ENCODE results near the gene CHRM1.
A peak's percentile ranks its signal among the peaks of the same experiment; 100 is the strongest.

Gene CHRM1

DNA sequence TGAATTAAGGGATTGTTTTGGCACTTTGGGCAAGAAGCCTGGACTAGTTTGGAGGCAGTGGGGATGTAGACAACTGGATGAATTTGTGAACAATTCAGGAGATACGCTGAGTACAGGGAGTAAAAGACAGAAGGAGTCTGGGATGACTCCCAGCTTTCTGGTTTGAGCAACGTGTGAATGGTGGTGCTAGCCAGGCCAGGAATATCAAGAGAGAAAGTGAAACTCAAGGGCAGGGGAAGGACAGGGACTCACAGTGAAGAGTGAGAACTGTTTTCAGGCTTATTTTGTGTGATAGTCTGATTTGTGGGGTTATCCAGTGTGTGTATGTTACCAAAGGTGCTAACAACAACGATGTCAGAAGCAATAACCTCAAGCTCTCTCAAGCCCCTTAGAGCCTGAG lies 15.9 kb downstream of the CHRM1 start:
- DNase-seq (ENCODE audit: low read depth in 3 of 3), result no peak

DNA sequence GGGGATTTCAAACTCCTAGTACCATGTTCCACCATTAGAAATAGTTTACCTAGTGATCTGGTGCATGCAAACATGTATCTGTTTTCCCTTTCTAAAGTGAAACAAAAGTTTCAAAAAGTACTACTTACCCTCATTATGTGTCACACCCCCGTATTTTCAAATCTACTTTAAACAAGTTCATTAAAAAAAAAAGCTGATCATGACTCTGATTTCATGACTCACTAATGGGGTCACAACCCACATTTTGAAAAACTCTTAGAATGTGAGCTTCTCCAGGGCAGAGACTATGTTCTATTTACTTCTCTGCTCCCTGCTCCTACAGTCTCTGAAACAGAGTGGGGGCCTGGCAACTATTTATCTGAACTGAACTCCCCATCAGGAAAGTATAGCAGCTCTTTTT lies 18.2 kb downstream of the CHRM1 start:
- DNase-seq (ENCODE audit: low read depth in 3 of 3), result no peak

DNA sequence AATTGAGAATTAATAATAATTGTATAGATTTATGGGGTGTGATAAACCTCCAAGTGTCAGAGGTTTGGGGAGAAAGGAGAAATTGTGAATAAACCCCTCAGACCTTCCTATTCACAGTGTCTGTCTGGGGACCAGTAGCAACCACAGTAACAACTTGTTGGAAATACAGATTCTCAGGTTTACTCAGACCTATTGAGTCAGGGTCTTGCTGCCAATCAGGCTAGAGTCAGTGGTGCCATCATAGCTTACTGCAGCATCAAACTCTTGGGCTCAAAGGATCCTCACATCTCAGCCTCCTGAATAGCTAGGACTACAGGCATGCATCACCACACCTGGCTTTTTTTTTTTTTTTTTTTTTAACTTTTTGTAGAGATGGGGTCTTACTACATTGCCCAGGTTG lies 23.1 kb downstream of the CHRM1 start:
- no peak for DNase-seq (ENCODE audit: low read depth in 3 of 3)

DNA sequence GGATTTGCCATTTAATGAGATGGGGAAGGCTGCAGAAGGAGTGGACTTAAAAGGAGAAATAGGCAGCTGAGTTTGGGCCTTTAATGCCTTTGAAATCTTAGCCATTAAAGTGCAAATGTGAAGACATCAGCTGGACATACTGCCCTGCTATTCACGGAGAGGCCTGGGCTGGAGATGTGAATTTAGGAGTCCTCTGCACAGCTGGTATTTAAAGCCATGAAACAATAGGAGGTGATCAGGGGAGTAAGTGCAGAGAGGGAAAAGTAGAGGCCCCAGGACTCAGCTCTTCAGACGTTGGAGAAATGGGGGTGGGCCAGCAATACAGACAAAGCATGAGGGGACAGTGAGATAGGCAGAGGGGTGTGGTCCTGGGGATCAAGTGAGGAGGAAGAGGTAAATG lies 23.9 kb downstream of the CHRM1 start:
- no peak for DNase-seq (ENCODE audit: low read depth in 3 of 3)

DNA sequence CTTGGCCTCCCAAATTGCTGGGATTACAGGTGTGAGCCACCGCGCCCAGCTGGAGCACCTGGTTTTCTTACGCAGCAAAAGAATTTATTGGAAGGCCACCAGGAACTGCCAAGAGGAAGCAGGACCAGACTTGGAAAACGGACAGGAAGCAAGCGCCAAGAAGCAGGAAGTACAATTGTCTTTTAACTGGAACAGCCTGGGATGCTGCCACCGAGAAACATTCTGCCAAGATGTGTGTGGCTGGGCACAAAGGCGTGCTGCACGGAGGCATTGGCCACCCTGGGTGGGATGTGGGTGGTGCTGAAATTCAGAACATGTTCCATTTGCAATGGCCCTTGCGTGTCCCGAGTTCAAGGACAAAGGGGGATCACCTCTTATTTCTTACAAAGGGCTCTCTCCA lies 25.1 kb downstream of the CHRM1 start:
- no peak for DNase-seq (ENCODE audit: low read depth in 3 of 3)

DNA sequence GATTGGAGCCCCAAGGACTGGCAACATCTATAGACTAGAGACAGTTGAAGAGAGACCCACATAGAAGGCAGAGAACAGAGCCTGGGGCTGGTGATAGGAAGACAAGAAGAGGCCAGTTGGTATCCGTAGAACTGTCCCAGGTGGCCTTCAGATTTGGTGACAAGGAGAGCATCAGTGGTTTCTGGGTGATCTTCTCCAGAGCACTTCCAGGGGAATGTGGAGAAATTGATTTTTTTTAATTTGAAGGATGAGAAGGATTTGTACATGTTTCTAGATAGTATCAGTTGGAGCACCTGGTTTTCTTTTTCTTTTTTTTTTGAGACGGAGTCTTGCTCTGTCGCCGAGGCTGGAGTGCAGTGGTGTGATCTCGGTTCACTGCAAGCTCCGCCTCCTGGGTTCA lies 25.7 kb downstream of the CHRM1 start:
- no peak for DNase-seq (ENCODE audit: low read depth in 3 of 3)

DNA sequence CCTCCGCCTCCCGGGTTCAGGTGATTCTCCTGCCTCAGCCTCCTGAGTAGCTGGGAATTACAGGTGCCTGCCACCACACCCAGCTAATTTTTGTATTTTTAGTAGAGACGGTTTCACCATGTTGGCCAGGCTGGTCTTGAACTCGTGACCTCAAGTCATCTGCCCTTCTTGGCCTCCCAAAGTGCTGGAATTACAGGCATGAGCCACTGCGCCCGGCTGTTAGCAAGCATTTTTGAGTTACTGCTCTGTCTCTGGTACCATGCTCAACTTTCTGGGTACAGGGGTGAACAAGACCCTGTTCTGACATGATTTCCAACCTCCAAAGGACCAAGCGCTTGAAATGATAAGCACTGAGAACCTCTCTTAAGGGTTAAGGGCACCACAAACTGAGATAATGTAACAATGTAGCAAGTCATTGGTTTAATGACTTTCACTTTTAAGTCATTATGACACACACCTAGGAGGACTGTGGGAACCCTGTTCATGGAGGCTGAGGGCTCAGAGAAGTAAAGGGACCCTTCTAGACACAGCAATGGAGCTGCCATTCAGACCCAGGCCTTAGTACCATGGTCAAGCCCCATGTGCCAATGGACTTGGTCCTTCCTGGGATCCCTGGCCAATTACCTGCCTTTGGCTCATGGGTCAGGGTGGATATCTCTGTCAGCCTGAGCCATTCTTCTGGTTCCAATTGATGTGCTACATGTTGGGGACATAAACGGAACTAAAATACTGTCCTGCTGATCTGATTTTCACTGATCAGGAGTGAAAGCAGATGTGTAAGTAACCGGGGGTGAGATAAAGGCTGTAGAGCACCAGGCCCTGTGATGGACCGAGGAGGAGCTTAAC lies 28.9 kb downstream of the CHRM1 start:
- DNase-seq (ENCODE audit: low read depth in 3 of 3), result no peak

DNA sequence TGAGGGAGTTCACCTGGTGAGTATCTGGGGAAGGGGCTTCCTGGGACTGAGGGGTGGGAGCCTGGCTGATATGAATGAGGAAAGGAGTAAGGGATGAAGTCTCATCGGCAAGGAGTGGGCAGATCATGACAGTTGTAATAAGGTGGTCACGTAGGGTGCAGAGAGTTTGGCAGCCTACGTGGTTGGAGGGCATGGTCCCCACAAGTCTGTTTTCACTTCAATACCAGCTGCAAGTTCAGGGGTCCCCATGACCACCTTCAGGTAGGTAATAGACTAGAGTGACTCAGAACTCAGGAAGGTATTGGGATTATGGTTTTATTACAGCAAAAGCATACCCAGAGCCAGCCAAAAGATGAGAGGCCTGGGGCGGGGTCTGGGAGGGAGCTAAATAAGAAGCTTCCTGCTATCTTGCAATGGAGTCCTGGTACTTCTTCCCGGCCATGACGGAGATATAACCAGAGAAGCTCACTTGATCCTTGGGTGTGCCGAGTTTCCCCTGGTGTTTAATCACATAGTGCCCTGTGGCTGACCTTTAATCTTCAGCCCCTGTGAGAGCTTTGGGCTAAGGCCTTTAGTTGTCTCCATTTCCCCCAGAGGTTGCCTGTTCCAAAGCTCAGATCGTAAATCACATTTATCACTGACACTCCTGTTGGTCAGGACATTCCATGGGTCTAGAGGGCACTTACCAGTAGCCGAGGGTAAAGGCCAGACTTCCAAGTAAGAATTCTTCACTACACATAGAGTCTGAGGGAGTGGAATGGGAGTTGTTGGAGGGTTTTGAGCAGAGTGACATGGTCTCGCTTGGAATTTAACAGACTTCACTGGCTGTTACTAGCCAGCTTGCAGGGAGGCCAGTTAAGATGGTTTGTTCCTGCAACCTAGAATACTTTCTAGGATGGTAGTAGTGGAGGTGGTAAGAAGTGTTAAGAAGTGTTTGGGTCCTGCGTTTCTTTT lies 31.4 kb downstream of the CHRM1 start:
- no peak for DNase-seq (ENCODE audit: low read depth in 3 of 3)

DNA sequence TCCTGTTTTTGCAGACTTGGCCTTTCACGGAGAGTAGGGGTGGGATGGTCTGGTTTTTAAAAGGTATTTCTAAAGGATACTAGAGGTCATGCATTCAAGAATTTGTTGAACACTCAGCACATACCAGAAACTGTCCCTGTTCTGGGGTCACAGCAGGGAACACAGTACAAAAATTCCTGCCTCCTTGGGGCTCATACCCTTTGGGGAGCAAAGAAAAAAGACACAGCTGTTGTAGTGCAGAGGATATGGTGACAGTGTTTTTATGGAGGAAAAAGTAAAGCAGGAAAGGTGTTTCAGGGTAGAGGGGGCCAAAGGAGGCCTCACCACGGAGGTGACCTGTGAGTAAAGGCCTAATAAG lies 32.1 kb downstream of the CHRM1 start:
- no peak for DNase-seq (ENCODE audit: low read depth in 3 of 3)

DNA sequence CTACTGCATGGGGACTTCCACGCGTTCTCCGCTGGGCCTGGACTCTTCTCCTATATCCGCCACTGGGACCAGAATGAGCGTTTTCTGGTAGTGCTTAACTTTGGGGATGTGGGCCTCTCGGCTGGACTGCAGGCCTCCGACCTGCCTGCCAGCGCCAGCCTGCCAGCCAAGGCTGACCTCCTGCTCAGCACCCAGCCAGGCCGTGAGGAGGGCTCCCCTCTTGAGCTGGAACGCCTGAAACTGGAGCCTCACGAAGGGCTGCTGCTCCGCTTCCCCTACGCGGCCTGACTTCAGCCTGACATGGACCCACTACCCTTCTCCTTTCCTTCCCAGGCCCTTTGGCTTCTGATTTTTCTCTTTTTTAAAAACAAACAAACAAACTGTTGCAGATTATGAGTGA lies 32.8 kb downstream of the CHRM1 start:
- DNase-seq (ENCODE audit: low read depth in 3 of 3), result no peak

DNA sequence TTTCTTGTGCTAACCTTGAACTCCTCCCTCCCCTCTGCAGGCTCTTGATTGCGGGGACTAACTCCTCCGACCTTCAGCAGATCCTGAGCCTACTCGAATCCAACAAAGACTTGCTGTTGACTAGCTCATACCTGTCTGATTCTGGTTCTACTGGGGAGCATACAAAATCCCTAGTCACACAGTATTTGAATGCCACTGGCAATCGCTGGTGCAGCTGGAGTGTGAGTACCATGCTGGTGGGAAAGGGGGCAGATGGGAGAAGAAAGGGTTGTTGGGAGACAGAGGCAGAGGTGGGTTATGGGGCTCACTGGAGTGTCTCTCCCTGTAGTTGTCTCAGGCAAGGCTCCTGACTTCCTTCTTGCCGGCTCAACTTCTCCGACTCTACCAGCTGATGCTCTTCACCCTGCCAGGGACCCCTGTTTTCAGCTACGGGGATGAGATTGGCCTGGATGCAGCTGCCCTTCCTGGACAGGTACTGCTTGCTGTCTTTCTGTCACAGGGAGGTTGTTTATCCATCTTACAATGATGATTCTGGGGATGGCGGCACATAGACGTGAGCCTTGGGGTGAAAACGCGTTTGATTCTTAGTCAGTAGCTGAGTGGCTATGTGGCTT lies 35.9 kb downstream of the CHRM1 start:
- DNase-seq (ENCODE audit: low read depth in 3 of 3), result no peak

DNA sequence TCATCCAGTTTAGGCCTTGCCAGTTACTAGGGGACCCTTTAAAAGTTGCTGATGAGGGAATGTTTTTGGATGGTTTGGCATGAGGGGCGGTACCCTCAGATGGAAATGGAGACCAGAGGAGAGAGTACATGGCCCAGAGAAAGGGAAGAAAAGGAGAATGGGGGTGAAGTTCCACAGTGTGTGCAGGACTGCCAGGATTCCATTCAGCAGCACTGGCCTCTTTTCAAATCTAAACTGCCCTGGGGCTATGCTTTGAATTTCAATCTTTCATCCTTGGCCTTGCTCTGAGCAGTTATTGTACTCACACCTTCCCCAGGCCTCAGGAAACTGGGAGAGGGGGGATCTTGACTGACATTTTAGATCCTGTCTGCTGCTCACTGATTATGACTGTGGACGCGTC lies 37.5 kb downstream of the CHRM1 start:
- no peak for DNase-seq (ENCODE audit: low read depth in 3 of 3)

DNA sequence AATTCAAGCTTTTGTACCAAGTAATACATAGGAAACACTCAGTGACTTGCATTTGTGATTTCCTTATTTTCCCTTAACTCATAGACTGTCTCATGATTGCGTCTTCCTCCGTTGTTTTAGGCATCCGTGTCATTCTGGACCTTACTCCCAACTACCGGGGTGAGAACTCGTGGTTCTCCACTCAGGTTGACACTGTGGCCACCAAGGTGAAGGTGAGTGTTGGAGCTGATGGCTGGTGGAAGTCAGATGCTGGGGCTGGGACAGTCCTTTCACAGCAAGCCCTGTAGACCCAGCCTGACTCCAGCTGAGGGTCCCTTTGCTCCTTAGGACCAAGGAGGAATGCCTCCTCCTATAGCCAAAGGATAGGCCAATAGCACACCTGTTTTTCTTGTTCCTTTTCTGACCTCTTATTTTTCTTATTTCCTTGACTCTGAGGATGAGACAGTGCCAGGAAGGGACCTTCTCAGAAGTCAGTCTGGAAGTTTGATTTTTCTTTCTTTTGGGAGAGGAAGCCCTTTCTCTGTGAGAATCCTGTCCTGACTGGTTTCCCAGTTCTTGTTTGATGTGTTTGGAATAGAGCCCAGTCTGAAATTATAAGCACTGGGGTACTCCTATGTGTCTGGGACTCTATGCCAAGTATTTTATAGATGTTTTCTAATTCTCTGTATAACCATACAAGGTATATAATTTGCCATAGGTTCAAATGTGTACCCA lies 38.2 kb downstream of the CHRM1 start:
- no peak for DNase-seq (ENCODE audit: low read depth in 3 of 3)

DNA sequence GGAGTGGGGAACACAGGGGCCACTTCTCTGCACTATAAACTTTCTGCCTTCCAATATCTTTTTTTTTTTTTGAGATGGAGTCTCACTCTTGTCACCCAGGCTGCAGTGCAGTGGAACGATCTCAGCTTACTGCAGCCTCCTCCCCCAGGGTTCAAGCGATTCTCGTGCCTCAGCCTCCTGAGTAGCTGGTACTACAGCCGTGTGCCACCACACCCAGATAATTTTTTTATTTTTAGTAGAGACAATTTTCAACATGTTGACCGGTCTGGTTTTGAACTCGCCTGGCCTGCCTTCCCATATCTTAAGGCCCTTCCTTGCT lies 38.8 kb downstream of the CHRM1 start:
- DNase-seq (ENCODE audit: low read depth in 3 of 3), result no peak

DNA sequence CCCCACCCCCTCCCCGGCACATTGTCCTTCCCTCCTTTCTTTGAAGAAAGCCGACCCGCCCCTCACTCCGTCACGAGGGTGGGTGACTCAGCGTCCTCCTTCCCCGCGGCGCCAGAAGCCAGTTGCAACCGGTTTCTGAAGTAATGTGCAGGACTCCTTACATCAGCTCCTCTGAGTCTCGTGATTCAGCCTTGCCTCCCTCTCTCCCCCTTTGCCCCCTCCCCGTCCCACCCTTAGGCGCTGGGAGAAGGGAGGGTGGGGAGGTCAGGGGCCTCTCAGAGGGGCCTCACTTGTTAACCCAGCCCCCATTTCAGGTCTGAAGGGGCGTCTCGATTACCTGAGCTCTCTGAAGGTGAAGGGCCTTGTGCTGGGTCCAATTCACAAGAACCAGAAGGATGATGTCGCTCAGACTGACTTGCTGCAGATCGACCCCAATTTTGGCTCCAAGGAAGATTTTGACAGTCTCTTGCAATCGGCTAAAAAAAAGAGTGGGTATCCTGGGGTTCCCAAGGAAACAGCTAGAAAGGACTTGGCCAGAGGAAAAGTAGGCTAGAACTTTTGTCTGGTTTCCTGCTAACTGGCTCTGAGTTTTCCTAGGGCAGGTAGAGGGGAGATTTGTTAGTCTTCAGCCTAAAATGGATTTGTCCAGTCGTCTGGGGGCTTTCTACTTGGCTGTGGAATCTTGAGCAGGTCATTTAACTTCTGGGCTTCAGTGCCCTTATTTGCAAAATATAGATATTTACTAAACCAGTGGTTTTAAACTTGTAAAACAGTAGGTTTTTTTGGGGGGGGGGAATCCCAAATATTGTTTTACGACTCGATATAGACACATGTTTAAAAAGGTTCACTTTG lies 39.4 kb downstream of the CHRM1 start:
- peak; percentile 85 to 92 (median 90) for DNase-seq (ENCODE audit: low read depth in 3 of 3)

DNA sequence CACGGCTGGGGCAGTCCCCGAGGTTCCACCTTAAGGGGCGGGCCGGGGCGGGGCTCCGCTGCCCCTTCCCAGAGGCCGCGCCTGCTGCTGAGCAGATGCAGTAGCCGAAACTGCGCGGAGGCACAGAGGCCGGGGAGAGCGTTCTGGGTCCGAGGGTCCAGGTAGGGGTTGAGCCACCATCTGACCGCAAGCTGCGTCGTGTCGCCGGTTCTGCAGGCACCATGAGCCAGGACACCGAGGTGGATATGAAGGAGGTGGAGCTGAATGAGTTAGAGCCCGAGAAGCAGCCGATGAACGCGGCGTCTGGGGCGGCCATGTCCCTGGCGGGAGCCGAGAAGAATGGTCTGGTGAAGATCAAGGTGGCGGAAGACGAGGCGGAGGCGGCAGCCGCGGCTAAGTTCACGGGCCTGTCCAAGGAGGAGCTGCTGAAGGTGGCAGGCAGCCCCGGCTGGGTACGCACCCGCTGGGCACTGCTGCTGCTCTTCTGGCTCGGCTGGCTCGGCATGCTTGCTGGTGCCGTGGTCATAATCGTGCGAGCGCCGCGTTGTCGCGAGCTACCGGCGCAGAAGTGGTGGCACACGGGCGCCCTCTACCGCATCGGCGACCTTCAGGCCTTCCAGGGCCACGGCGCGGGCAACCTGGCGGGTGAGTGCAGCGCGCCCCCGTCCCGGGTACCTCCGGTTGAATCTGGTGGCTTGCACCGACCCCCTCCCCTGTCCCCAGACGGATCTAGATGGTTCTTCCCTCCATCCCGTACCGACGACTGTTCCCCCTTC lies 40.2 kb downstream of the CHRM1 start, which contains the start of gene SLC3A2:
Gene SLC3A2 (plus strand): TSS at position 94 of the 776 bp plus-strand sequence. CDS start 128 bp downstream, at position 222.
- DNase-seq (ENCODE audit: low read depth in 3 of 3), result peak; percentile 76 to 86 (median 80)

DNA sequence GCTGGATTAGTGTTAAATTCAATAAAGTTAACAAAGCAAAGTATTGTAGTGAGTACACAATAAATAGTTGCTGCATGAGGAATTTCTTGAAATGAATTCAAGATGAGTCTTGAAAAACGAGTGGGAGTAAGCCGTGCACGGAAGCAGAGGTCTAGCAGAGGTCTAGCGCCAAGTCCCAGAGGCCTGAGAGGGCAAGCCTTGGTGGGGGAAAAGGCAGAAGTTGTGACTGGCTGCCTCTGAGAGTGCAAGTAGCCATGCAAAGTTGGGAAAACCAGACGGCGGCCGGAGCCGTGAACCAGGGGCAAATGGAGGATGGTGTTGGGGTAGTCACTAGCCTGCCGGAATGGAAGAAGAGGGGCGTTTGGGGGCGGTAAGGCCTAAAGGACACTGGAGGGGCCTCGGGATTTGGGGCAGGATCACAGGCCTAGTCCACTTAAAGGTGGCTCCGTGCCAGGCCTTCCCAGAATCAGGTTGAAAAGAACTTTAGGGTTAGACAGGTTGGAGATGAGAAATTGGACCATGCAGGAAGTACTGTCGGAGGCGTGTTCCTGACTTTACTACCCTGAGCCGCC lies 40.8 kb downstream of the CHRM1 start:
- DNase-seq (ENCODE audit: low read depth in 3 of 3), result no peak

DNA sequence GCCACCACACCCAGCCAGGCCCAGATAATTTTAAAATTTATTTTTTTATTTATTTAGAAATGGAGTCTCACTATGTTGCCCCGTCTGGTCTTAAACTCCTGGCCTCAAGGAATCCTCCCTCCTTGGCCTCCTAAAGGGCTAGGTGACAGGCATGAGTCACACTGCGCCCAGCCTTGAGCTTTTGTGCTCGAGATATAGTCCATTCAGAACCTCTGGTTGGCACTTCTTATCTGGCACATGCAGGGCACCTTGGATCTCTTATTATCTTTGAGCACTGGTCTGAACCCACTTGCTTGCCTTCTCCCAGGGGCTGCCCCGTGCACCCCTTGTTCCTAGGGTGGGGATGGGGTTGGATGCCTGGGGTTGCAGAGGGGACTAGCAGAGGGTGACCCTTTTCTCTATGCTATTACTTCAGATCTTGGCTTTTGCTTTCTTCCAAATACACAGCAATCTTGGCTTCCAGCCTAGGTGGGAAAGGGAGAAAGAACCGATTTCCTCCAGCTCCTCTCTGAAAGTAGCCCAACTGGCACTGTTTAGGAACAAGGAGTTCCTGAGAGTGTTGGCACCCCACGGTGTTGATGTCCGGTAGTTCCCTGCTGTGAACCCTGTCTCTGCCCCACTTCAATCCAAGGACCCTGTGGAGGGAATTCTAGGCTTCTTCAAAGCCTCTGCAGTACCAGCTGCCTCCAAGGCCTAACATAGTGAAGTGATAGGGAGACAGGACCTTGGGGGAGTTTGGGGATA lies 41.8 kb downstream of the CHRM1 start:
- no peak for DNase-seq (ENCODE audit: low read depth in 3 of 3)

DNA sequence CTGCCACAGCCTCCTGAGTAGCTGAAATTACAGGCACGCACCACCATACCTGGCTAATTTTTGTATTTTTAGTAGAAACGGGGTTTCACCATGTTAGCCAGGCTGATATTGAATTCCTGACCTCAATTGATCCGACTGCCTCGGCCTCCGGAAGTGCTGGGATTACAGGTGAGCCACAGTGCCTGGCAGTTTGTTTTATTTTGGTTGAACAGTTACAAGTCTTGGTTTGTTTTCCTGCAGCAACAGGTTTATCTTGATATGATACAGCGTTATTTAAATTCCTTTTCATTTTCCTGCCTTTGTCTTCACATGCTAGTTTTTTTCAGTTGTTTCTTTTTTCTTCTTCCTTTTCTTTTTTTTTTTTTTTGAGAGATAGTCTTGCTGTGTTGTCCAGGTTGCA lies 44.5 kb downstream of the CHRM1 start:
- no peak for DNase-seq (ENCODE audit: low read depth in 3 of 3)
